Right lung (tissue), 5 donors: ENCODE data around the gene PIM2. TPM values are rescaled to one million over a fixed set of nuclear protein-coding genes. Genes with fewer than 3 reads are reported as not detected.
"Not testable (repeated sequence)": the region's sequence is repeated elsewhere in the genome, so short reads cannot be mapped to it uniquely, and the experiment has no call there.

Experiments
- DNase-seq, 2 donors: peaks; one replicate each; pipeline ENCODE4 v3.0.0-alpha.2; 2013
- polyA plus RNA-seq, 5 donors: library from polyadenylated mRNA; unstranded; fragments of 120-200 nt; gene quantifications; one replicate each; pipeline versions ENCODE4 v1.2.1 to v1.2.3, GENCODE V29; 2013; ENCODE audit warnings: inconsistent platforms in 1 of 5, low replicate concordance in 1 of 5; ENCODE audit not compliant: insufficient read length in 5 of 5, insufficient read depth in 1 of 5

The PIM2 gene
- polyA plus RNA-seq, 5 donors = 5.4 to 8.4 (median 6.7) TPM

- not testable (repeated sequence) for DNase-seq
Observed at GRCh38 chrX:48876944-48877343, 41.9 kb downstream of the PIM2 start.

GRCh38 chrX:48872017-48872416, 46.8 kb downstream of the PIM2 start:
- DNase-seq = not testable (repeated sequence)

GRCh38 chrX:48864210-48864609, 54.6 kb downstream of the PIM2 start:
- no peak for DNase-seq

Other genes with a start within 250 kb of the PIM2 start
- gene WAS, start 235.2 kb downstream of the PIM2 start, polyA plus RNA-seq = 1 to 10 TPM; 3.7 to 4.7 (median 3.8) TPM
- 1 to 10 TPM; 5.4 to 6.7 (median 5.9) TPM for gene SUV39H1, start 222.3 kb downstream of the PIM2 start, polyA plus RNA-seq
- 1 to 10 TPM in 4 of 5 donors, under 1 TPM in 1; 0.85 to 1.9 (median 1.6) TPM for gene GLOD5, start 157.3 kb downstream of the PIM2 start, polyA plus RNA-seq
- 1 to 10 TPM in 2 of 5 donors, under 1 TPM in 3; 0.54 to 2.1 (median 0.89) TPM for gene GATA1, start 132.4 kb downstream of the PIM2 start, polyA plus RNA-seq
- gene HDAC6, start 117.0 kb downstream of the PIM2 start, polyA plus RNA-seq = 100 to 1,000 TPM; 146 to 175 (median 168) TPM
- gene ERAS, start 92.5 kb downstream of the PIM2 start, polyA plus RNA-seq = under 1 TPM in 4 of 5 donors, not detected in 1; 0.14 to 0.30 (median 0.22) TPM
- 1 to 10 TPM; 2.0 to 5.6 (median 3.5) TPM for gene PCSK1N, start 83.4 kb downstream of the PIM2 start, polyA plus RNA-seq
- gene TIMM17B, start 21.3 kb downstream of the PIM2 start, polyA plus RNA-seq = 10 to 100 TPM; 25.3 to 46.0 (median 34.9) TPM
- gene PQBP1, start 21.1 kb downstream of the PIM2 start, polyA plus RNA-seq = 10 to 100 TPM; 69.9 to 96.9 (median 77.4) TPM
- 10 to 100 TPM; 19.7 to 30.4 (median 23.2) TPM for gene SLC35A2, start 7.4 kb downstream of the PIM2 start, polyA plus RNA-seq
- 10 to 100 TPM; 46.3 to 59.4 (median 55.7) TPM for gene OTUD5, start 38.6 kb upstream of the PIM2 start, polyA plus RNA-seq
- 1 to 10 TPM; 3.5 to 4.3 (median 4.0) TPM for gene KCND1, start 52.8 kb upstream of the PIM2 start, polyA plus RNA-seq
- gene GRIPAP1, start 83.2 kb upstream of the PIM2 start, polyA plus RNA-seq = 10 to 100 TPM; 49.1 to 64.6 (median 56.9) TPM
- gene TFE3, start 124.3 kb upstream of the PIM2 start, polyA plus RNA-seq = 10 to 100 TPM; 33.3 to 46.8 (median 42.2) TPM
- gene CCDC120, start 140.0 kb upstream of the PIM2 start, polyA plus RNA-seq = 10 to 100 TPM; 11.4 to 19.0 (median 16.9) TPM
- 10 to 100 TPM; 28.8 to 40.9 (median 35.7) TPM for gene PRAF2, start 155.0 kb upstream of the PIM2 start, polyA plus RNA-seq
- gene WDR45, start 160.9 kb upstream of the PIM2 start, polyA plus RNA-seq = 10 to 100 TPM; 40.9 to 61.7 (median 48.2) TPM
- gene GPKOW, start 204.7 kb upstream of the PIM2 start, polyA plus RNA-seq = 10 to 100 TPM; 20.5 to 26.9 (median 21.1) TPM
- 1 to 10 TPM; 1.5 to 4.0 (median 2.1) TPM for gene MAGIX, start 243.7 kb upstream of the PIM2 start, polyA plus RNA-seq